ENCODE results near the gene PTPN14. TPM values are rescaled to one million over a fixed set of nuclear protein-coding genes. Genes with fewer than 3 reads are reported as not detected.

The PTPN14 gene
- total RNA-seq, 1 donor from 2014 or later: 20.7 TPM

- intact Hi-C loops (cut with micrococcal nuclease): no loop called here
Observed at GRCh38 chr1:214438075-214438474, 113.3 kb downstream of the PTPN14 start.

- intact Hi-C loops (cut with micrococcal nuclease): no loop called here
Observed at GRCh38 chr1:214435867-214436266, 115.5 kb downstream of the PTPN14 start.

DNA sequence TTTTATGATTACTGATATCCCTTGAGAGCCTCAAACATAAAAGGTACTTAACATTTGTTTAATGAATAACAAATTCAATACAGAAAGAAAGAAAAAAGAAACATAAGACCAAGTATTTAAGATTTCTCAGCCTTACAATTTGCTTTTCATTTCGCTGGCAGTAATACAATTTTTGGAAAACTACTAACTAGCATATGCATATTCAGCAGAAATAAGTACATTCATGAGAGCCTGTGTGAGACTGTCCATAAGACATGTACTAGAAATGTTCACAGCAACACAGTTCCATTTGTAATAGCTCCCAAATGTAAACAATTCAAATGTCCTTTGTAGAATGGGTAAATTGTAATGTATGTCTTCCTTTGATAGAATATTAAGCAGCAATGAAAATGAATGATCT is 119.2 kb downstream of the PTPN14 start:
- intact Hi-C loops (cut with micrococcal nuclease): no loop called here

- intact Hi-C loops (cut with micrococcal nuclease): loop anchor here (2.0 kb wide), 1 partner anchor 41 kb away; no protein-coding TSS in a partner anchor
Observed at GRCh38 chr1:214429951-214430770, 121.2 kb downstream of the PTPN14 start.

- intact Hi-C loops (cut with micrococcal nuclease): loop anchor here (1.0 to 2.0 kb wide), 5 partner anchors 10 to 175 kb away; partner anchors contain the start of genes CENPF and SMYD2
Observed at GRCh38 chr1:214427871-214428277, 123.5 kb downstream of the PTPN14 start.

- intact Hi-C loops (cut with micrococcal nuclease): no loop called here
Observed at GRCh38 chr1:214426426-214426812, 125.0 kb downstream of the PTPN14 start.

DNA sequence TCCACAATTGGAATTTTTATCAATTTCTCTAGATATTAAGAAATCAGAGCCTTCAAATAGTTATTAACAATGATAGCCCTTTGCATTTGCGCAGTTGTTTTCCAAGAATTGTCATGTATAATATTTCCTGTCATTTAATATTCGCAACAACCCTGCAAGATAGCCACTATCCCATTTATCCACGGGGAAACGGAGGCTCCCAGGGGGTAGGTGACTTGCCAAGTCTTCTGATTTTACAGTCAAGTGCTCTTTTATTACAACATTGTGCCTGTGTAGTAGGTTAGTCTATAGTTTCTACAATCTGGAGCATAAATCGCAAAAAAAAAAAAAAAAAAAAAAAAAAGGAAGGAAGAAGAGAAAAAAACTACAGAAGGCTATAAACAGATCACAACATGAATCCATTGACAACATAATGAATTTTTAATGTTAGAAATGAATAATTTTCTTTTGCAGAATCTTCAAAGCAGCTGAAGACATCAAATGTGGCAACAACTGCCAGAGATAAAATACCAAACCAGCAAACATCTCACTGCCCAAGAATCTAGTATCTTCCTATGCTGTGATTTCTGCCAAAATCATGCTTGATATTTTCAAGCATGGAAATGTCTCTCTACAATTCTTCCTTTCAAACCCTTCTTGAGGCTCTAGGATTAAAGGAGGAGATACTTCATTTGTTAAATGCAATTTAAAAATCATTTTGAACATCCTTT is 125.5 kb downstream of the PTPN14 start:
- intact Hi-C loops (cut with micrococcal nuclease): no loop called here

GRCh38 chr1:214425101-214425500 is 126.3 kb downstream of the PTPN14 start:
- intact Hi-C loops (cut with micrococcal nuclease): no loop called here

- intact Hi-C loops (cut with micrococcal nuclease): no loop called here
Observed at GRCh38 chr1:214423045-214423444, 128.4 kb downstream of the PTPN14 start.

GRCh38 chr1:214422137-214422671 is 129.2 kb downstream of the PTPN14 start:
- intact Hi-C loops (cut with micrococcal nuclease): no loop called here

DNA sequence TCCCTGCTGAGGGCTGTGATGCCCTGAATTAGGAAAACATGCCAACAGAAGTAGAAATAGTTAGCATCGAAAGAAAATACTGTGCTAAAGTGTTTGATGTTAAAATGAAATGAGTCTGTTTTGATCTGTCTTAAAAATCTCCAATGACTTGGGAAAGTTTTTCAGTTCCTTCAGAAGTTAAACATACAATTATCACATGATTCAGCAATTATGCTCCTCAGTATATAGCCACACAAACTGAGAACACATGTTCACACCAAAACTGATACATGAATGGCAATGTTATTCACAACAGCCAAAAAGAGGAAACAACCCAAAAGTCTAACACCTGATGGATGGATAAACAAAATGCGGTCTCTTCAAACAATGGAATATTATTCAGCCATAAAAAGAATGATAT is 130.6 kb downstream of the PTPN14 start:
- intact Hi-C loops (cut with micrococcal nuclease): no loop called here

DNA sequence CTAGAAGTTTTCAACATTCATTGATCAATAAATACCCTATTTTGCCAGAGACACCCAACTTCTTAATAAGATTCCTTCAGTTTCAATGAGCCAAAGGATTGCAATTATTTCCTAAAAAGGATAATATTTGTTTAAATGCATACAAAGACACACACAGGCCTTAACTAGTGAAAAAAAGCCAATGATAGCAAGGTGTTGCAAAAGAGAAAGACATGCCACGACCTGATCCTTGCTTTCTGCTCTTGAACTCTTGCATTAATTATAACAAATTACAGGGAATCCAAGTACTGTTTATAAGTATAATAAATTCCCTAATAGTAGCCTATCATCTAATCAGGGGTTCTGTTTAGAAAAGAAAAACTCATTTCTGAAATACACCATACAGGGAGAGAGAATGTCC is 131.1 kb downstream of the PTPN14 start:
- intact Hi-C loops (cut with micrococcal nuclease): no loop called here

DNA sequence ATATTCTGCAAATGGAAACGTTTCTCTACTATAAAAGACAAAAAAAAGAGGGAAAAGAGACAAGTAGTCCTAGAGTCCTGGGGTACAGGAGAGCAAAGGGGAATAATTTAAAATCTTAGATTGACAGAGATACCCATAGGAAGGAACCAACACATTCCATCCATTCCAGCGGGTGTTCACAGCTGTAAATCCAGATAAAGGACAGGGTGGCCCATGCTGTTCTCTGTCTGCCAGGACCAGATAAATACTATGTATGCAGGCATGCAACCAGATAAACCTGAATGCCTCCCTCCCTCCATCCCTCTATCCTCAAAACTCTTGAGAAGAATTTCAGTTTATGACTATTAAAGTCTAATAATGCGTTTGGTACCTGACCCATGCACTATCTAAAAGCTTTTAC is 131.8 kb downstream of the PTPN14 start:
- intact Hi-C loops (cut with micrococcal nuclease): loop anchor here (2.0 kb wide), 1 partner anchor 15 kb away; no protein-coding TSS in a partner anchor

DNA sequence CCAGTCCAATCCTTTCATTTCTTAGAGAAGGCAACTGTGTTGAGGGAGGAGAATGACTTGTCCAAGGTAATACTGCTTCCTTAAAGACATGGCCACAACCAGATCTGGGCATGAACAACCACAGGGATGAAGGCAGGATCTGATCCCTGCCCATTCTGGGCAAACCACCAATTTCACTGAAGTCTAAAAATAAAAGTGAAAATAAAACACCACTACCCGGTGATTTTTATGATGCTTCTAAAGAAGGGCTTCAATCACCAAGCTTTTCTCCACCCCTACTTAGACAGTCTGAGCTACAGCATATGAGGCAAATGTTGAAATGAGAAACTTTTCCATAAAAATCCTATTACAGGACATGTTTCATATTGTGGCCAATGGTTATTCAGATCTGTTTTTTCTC is 133.0 kb downstream of the PTPN14 start:
- intact Hi-C loops (cut with micrococcal nuclease): loop anchor here (1.0 to 2.0 kb wide), 3 partner anchors 10 to 22 kb away; no protein-coding TSS in a partner anchor

- intact Hi-C loops (cut with micrococcal nuclease): loop anchor here (1.0 to 2.0 kb wide), 3 partner anchors 11 to 21 kb away; no protein-coding TSS in a partner anchor
Observed at GRCh38 chr1:214417545-214418210, 133.7 kb downstream of the PTPN14 start.

DNA sequence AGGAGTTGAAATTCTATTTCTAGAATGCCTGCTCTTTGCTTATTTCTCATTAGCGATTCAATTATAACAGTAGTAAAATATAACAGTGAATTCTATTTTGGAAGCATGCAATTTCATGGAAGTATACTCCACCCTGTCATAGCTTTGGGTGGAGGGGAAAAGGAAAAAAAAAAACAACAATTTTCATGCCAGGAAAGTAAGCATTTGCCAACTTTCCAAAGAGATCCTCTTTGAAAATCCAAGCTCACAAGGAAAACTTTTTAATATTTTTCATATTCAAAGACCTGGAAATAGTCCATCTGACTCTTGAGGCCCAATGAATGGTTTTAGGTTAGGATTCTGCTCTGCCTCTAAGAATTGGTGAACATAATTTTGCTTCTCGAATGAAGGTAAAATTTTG is 134.5 kb downstream of the PTPN14 start:
- intact Hi-C loops (cut with micrococcal nuclease): no loop called here

DNA sequence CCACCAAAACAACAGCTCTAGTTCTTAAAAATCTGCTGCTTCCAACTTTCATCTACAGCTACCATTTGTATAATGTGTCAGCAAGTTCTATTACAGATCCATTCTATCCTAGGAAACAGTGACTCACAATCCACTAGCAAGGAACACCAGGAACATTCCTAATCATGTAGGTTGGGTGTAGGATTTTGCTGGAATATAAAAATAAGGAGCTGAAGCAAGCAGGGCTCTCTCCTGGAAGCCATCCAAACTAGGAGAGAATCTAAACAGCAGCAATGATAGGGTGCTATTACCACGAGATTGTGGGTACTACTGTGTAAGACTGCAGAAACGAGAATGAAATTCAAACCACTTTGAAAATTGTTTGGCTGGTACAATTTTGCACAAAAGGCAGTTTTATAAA is 135.0 kb downstream of the PTPN14 start:
- intact Hi-C loops (cut with micrococcal nuclease): no loop called here

GRCh38 chr1:214415131-214415530 is 136.3 kb downstream of the PTPN14 start:
- intact Hi-C loops (cut with micrococcal nuclease): no loop called here

DNA sequence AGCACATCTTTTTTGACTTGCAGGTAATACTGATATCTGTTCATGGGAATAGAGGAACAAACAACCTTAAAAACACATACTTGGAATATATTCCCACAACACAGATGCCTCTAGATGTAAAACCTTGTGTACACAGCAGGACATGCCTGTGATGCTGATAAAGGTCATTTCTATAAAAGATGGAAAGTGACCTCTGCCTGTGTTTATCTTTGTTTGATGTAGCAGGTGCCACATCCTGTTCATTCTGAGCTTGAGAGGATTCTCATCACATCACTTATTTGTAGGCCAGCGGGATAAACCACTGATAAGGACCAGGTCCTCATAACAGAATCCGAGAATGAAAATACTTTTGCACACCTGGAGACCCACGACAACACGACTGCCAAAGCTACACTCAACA is 136.7 kb downstream of the PTPN14 start:
- intact Hi-C loops (cut with micrococcal nuclease): no loop called here

GRCh38 chr1:214413315-214413714 is 138.1 kb downstream of the PTPN14 start:
- intact Hi-C loops (cut with micrococcal nuclease): no loop called here

DNA sequence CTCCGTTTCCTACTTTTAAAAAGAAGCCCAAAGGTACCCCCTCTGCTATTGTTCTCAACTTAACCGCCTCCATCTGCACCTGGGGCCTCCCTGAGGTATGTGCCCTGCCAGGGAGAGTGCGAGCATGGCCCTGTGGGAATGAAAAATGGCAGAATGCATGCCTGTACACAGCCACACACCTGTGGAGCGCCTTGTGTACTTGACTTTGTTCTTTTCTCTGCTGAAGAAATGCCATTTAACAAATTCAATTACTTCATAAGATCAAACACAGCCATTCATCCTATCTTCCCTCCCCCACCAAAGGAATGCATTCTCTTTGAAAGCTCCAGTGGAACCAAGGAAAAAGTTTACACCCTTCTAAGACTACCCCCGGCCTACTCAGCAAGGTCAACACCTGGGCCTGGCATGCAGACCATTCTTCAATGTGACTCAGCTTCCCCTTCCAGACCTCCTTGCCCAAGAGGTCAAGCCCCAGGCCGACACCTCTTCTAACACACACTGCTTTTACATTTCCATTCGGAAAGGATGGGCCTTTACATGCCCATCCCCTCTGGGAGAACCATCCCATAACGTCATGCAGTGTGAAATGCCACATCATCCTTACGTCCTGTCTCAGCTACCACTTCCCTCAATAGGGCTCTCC is 146.7 kb downstream of the PTPN14 start:
- intact Hi-C loops (cut with micrococcal nuclease): loop anchor here (2.0 kb wide), 1 partner anchor 14 kb away; no protein-coding TSS in a partner anchor
